NCI-H69 (cell line): ENCODE measurements around the gene TMEM168.
"Not testable (repeated sequence)": the region's sequence is repeated elsewhere in the genome, so short reads cannot be mapped to it uniquely, and the experiment has no call there.

Source experiments
- DNase-seq: peaks from one replicate; lab custom pipeline; 2025; lab: John Stamatoyannopoulos, UW

TMEM168 gene

DNA sequence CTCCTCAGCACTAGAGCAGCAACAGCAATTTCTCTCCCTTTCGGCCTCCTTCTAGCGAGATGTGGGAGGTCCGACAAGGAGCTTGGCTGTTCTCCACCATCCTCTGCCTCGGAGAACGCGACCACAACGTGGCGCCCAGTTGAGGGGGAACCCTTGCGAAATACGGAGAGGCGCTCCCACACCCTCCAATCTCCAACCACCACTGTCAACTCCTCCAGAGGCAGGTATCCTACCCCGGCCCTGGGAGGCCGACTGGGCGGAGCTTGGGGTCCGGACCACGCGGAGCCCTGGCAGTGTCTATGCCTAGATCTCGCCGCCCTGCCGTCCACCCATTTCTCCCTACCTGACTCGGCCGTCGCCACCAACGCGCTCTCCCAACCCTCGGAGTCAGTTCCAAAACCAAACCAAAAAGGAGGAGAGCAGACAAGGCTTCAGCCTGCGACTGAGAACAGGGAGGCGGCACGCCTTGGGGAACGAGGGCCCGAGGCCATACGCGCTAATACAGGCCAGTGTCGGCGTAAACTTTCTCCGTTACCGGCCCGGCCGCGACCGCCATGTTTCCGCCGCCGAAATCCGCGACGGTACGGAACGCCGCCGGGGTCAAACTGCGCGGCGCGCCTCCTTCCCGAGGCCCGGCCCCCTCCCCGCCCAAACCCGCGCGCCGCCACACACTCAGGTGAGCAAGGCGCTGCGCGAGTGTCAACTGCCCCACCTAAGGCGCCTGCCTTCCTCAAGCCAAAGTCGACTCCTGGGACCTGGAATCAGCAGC, at the start of gene TMEM168:
Gene TMEM168, minus strand, starts transcription at position 577 of the 769 bp plus-strand sequence. CDS start 5,568 bp downstream, outside the sequence.
- DNase-seq: peak; percentile 93

- DNase-seq: not testable (repeated sequence)
Observed at GRCh38 chr7:112835928-112836327, 45.7 kb upstream of the TMEM168 start.

DNA sequence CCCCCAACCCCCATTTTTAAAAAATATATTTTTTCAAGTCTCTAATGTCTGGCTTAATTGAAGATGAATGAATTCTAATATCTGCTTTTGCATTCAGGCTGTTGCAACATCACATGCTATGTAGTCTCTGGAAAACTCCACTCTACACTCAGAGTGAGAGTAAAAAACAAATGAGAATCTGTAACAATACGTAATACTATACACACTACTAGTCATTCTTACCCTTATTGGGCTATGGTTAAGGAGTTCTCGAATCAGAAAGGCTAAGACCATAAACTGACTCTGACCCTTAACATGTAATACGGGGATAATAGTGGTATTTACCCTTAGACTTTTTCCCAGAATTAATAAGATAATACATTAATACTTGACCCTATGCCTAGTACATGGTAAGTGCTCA, 42.9 kb upstream of the TMEM168 start:
- DNase-seq: no peak

GRCh38 chr7:112830769-112831168, 40.6 kb upstream of the TMEM168 start:
- no peak for DNase-seq

- DNase-seq: no peak
Observed at GRCh38 chr7:112828696-112829095, 38.5 kb upstream of the TMEM168 start.

- DNase-seq: no peak
Observed at GRCh38 chr7:112821345-112821744, 31.2 kb upstream of the TMEM168 start.

GRCh38 chr7:112819536-112819935, 29.3 kb upstream of the TMEM168 start:
- DNase-seq: peak; percentile 51

DNA sequence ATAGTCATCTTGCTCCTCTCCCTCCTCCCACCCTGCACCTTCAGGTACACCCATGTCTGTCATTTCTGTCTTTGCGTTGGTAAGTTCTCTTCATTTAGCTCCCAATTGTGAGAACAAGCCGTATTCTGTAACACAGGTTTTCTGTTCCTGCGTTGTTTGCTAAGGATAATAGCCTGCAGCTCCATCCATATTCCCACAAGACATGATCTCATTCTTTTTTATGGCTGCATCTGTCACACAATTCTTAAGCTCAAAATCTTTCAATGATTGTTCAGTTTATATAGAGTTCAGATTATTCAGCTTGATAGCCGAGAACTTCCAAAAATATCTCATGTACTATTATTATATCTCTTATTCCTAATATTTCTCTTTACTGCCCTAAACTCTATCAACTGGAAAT, 16.0 kb upstream of the TMEM168 start:
- peak; percentile 97 for DNase-seq

DNA sequence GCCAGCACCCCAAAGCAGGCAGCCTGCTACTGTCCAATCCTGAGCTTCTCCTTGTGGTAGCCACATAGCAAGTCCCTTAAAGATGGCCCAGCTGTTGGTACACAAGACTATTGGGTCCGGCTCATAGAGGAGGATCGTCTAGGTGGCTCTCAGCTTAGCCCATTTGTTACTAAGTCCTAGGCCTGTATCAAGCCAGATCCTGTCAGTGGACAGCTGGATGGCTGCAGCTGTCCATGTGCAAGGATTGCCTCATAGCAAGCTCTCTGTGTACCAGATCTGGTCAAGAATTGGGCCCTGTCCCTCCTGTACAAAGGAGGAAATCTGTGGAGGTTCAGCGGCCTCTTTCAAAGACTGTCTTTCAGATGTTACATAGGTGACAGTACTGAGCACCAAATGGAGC, 12.2 kb upstream of the TMEM168 start:
- no peak for DNase-seq

GRCh38 chr7:112800486-112800885, 10.3 kb upstream of the TMEM168 start:
- DNase-seq: no peak

GRCh38 chr7:112799448-112800120, 9.4 kb upstream of the TMEM168 start:
- no peak for DNase-seq

DNA sequence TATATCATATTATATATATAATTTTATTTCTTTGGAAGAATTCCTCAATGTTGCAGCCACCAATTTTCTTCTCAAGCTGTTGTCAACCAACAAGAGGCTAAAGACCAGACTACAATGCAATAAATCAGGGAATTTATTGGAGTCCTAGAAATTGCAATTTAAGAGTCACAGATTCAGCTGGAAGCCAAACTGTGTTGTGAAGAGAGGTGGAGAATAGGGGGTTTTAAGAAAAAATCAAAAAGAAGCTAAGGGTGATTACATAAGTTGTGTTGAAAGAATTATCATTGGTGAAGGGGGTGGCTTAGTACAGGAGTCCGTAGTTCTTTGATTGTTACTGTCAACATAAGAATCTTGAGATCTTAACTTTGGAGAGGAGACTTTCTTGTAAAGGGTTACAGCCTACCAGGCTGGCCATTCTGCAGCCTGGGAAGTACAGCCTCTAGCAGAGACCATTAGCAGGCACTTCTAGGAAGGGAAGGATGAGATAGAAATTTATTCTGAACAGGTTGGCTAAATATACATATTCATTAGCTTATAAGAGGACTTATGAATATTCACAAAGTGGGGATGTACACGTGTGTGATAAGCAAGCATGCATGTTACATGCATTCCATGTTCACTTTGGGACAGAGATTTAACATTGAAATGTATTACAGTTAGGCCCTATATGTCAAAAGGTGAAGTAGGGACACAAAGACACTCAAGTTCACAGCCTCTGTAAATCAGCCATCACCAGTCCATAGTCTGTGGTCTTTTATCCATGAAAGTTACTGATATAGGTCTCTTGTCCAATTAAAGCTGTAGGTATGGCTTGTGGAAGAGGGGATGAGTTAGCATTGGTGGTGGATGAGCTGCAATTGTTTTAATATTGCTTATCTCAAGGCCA, 8.3 kb upstream of the TMEM168 start:
- peak; percentile 48 for DNase-seq

- not testable (repeated sequence) for DNase-seq
Observed at GRCh38 chr7:112796552-112796951, 6.4 kb upstream of the TMEM168 start.

DNA sequence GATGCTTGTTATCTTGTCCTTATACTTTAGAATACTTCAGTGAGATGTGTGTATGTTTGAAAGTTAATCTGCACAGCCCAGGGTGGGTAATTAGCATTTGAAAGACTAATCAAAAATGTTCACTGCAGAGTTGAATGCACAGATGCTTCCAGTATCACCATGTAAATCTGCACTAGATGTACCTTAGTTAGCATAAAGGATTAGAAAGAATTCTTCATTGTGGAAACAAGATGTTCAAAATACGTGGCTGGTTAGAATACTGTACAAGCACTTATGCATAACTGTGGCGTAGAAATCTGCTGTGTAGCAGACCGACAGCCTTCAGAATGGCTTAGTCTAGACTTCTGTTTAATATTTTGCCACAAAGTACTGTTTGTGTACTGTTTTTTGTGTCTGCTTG, 2.2 kb upstream of the TMEM168 start:
- DNase-seq: peak; percentile 23

DNA sequence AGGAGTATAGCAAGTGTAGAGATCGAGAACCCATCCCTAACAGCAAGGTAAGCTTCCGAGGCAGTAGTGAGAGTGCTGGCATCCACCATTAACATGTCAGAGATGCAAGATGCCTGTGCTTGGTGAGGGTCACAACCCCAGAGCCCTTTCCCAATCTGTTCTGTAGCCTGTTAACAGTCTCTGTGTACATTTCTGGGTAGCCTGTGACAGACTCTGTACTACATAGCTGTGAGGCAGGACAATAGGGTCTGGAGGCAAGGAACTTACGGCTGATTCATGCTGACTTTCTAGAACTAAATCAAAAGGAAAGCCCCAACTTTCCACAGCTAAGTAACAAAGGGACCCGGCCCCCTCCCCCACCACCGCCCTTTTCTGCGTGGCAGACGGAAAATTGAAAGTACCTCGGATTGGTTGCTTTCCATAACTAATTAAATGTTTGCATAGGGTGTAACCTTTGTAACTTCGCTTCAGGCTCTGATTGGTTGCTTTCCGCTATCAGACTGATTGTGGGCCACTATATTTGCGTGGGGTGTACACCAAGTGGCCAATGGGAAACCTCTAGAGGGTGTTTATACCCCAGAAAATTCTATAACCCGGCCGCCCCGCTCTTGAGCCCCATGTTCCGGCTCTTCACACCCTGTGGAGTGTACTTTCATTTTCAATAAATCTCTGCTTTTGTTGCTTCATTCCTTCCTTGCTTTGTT, 1.4 kb upstream of the TMEM168 start:
- DNase-seq: peak; percentile 38

DNA sequence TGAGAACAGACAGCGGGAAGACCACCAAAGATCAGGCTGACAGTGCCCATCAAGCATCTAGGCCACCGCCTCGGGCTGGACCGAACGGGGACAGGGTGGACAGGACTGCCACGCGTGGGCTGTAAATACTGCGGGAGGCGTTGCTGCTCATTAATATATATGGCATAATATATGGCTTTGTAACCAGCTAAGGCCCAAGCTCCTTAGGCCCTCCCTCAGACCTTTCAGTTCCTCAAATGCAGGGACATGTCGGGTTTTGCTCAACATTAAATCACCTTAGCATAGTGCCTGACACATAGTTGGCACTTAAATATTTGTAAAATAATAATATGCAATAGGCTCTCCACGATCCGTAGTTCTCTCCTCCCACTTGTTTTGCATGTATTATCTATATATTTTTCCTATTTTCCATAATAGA, 402 bp upstream of the TMEM168 start:
- peak; percentile 70 for DNase-seq

GRCh38 chr7:112789453-112789816, 758 bp downstream of the TMEM168 start:
- DNase-seq: no peak

GRCh38 chr7:112788778-112789343, 1.3 kb downstream of the TMEM168 start:
- peak; percentile 28 for DNase-seq

DNA sequence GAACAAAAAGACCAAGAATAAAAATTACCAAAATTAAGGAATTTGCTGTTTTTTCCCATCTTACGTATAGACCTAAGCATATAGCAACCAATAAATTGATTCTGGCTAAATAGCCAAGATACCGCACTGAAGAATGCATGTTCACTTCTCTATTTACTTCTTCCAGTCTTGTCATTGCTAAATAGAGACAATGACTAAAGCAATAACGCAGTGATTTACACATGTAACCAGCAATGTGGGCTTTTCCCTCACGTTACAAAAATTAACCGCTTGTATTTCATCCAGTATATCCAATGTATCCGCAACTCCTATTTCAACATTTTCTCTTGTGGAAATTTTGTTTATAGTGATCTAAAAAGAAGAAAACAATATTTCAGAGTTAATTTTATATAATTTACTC, 5.6 kb downstream of the TMEM168 start:
- DNase-seq: no peak

- no peak for DNase-seq
Observed at GRCh38 chr7:112782498-112782897, 7.7 kb downstream of the TMEM168 start.

DNA sequence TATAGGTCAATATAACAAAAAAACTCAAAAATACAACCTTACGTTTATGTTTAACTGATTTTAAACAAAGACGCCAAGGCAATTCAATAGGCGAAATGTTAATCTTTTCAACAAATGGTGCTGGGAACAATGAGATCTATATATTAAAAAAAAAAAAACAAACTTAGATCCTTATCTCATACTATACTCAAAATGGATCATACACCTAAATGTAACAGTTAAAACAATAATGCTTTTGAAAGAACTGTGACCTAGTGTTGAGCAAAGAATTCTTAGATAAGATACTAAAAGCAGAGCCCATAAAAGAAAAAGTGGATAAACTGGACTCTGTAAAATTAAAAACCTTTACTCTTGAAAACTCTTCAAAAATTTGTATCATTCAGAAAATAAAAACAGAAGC, 8.6 kb downstream of the TMEM168 start:
- DNase-seq: no peak

DNA sequence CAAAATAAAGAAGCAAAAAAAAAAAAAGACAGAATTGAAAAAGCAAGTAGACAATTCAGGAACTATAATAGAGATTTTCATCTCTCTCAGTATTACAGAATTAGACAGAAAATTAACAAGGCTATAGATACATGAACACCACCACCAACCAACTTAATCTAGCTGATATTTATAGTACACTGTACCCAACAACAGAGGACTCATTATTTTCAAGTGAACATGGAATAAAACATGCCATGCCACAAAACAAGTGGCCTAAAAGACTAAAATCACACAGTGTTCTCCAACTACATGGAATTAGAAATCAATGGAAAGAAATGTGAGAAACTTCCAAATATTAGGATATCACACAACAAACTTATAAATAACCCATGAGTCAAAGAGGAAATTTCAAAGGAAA, 9.1 kb downstream of the TMEM168 start:
- no peak for DNase-seq
